Measurements from ENCODE around the gene STMND1. TPM values are rescaled to one million over a fixed set of nuclear protein-coding genes. Genes with fewer than 3 reads are reported as not detected.

The STMND1 gene
- polyA plus RNA-seq, 2 of the 4 experiments (the other 2 are of a cell fraction) = not detected

- TF ChIP-seq CTCF (IDR thresholded peaks at IDR 0.05) = no peak
- TF ChIP-seq PHF8 (IDR thresholded peaks at IDR 0.05; ENCODE audit: borderline replicate concordance, low read depth) = no peak
- TF ChIP-seq JUN (IDR thresholded peaks at IDR 0.05) = no peak
- no peak for TF ChIP-seq POLR2A (IDR thresholded peaks at IDR 0.05; ENCODE audit: low read length)
- TF ChIP-seq FOSB (CRISPR knock-in tag; IDR thresholded peaks at IDR 0.05) = no peak
- TF ChIP-seq HOXB13 (CRISPR knock-in tag; IDR thresholded peaks at IDR 0.05; ENCODE audit: low read depth) = no peak
- TF ChIP-seq GATA3 (IDR thresholded peaks at IDR 0.05; ENCODE audit: borderline replicate concordance) = no peak
Measured at GRCh38 chr6:17169291-17169690, 67.4 kb downstream of the STMND1 start (continued).

- 95% methylated on average over 6 of the region's 6 CpGs for WGBS (ENCODE audit: missing lambda C conversion rate)
- CTCF ChIA-PET = interaction anchor here (1.0 to 3.4 kb wide), 3 partner anchors 13 to 414 kb away, joined by 3 to 13 read pairs (median 4); no protein-coding TSS in a partner anchor
- TF ChIP-seq USF2 (IDR thresholded peaks at IDR 0.05) (no peak), POLR2AphosphoS2 (conservative IDR thresholded peaks at IDR 0.05; ENCODE audit: low read length) (no peak), PBX3 (IDR thresholded peaks at IDR 0.05) (no peak), NFE2L2 (conservative IDR thresholded peaks at IDR 0.05; ENCODE audit: low read length) (no peak), KDM1A (IDR thresholded peaks at IDR 0.05; ENCODE audit: low read depth) (no peak)
- FAIRE-seq = no peak
- H3K4me3 ChIP-seq = no peak overlapping the region
- H3K4me1 ChIP-seq = no peaks in the 10 kb centered on the region
- no peak for DNase-seq (ENCODE audit: low read depth in 1 of 2, low spot score in 1 of 2)
- no peak overlapping the region for H3K27ac ChIP-seq
- POLR2A ChIA-PET = no interaction called here
- no peak for ATAC-seq
- no peak overlapping the region for H3K4me2 ChIP-seq
- no peaks in the 10 kb centered on the region for H3K9me3 ChIP-seq
Measured at GRCh38 chr6:17169711-17170110, 67.9 kb downstream of the STMND1 start.

- CTCF ChIA-PET = interaction anchor here (1.9 kb wide), 1 partner anchor 16 kb away, joined by 4 read pairs; no protein-coding TSS in a partner anchor
- no peak for ATAC-seq
- Histone ChIP-seq H3K27ac (no peak overlapping the region), H3K9me3 (no peaks in the 10 kb centered on the region), H3K4me2 (no peak overlapping the region), H3K4me3 (no peak overlapping the region), H3K4me1 (no peaks in the 10 kb centered on the region)
- TF ChIP-seq JUNB (IDR thresholded peaks at IDR 0.05) = no peak
- TF ChIP-seq ZNF302 (CRISPR knock-in tag; IDR thresholded peaks at IDR 0.05) = no peak
- TF ChIP-seq CHD4 (IDR thresholded peaks at IDR 0.05; ENCODE audit: borderline replicate concordance) = no peak
- TF ChIP-seq RARB (CRISPR knock-in tag; IDR thresholded peaks at IDR 0.05) = no peak
- no peak for TF ChIP-seq JUN (IDR thresholded peaks at IDR 0.05)
- no peak for TF ChIP-seq HOXB13 (CRISPR knock-in tag; IDR thresholded peaks at IDR 0.05; ENCODE audit: low read depth)
- no peak for TF ChIP-seq RAD21 (conservative IDR thresholded peaks at IDR 0.05 in 1 of 2, IDR thresholded peaks at IDR 0.05 in 1 of 2)
- TF ChIP-seq HEYL (CRISPR knock-in tag; IDR thresholded peaks at IDR 0.05) = no peak
- no peak for TF ChIP-seq FOSB (CRISPR knock-in tag; IDR thresholded peaks at IDR 0.05)
- TF ChIP-seq MAX (IDR thresholded peaks at IDR 0.05) = no peak
- no peak for TF ChIP-seq RNF2 (IDR thresholded peaks at IDR 0.05; ENCODE audit: borderline replicate concordance, low read depth)
- no peak for TF ChIP-seq ZC3H11A (IDR thresholded peaks at IDR 0.05)
- TF ChIP-seq ATOH8 (CRISPR knock-in tag; IDR thresholded peaks at IDR 0.05; ENCODE audit: low read depth) = no peak
- TF ChIP-seq FOXS1 (CRISPR knock-in tag; IDR thresholded peaks at IDR 0.05) = no peak
- TF ChIP-seq NR3C1 (IDR thresholded peaks at IDR 0.05) = no peak
- TF ChIP-seq HMGXB4 (CRISPR knock-in tag; IDR thresholded peaks at IDR 0.05; ENCODE audit: borderline replicate concordance) = no peak
- TF ChIP-seq MYC (IDR thresholded peaks at IDR 0.05; ENCODE audit: borderline replicate concordance, low read length) = no peak
- no peak for TF ChIP-seq POLR2A (IDR thresholded peaks at IDR 0.05; ENCODE audit: low read length)
- no peak for TF ChIP-seq HOXA7 (CRISPR knock-in tag; IDR thresholded peaks at IDR 0.05)
- no peak for TF ChIP-seq MAFK (IDR thresholded peaks at IDR 0.05; ENCODE audit: partially characterized antibody)
- no peak for DNase-seq (ENCODE audit: low read depth in 1 of 2, low spot score in 1 of 2)
- POLR2A ChIA-PET = no interaction called here
- FAIRE-seq = no peak
- 46% methylated on average over 4 of the region's 4 CpGs for WGBS (ENCODE audit: missing lambda C conversion rate)
Measured at GRCh38 chr6:17172836-17173470, 71.1 kb downstream of the STMND1 start.
